GM23248 (cell line): Measurements from ENCODE around the gene IL18RAP.

Source experiments
- EZH2 ChIP-seq: fragments of 200-600 bp; sonication (generic); IDR thresholded peaks from 2 replicates; pipeline ENCODE4 v1.6.1; 2018; ENCODE audit warnings: antibody characterized with exemption, mild to moderate bottlenecking; ENCODE audit not compliant: insufficient read depth, poor library complexity, severe bottlenecking
- EZH2phosphoT487 ChIP-seq: fragments of 200-600 bp; sonication (generic); IDR thresholded peaks from 2 replicates; pipeline ENCODE4 v1.6.1; 2018; ENCODE audit warnings: antibody characterized with exemption, moderate library complexity, mild to moderate bottlenecking, low read depth; ENCODE audit not compliant: insufficient read depth

- TF ChIP-seq EZH2 (no peak), EZH2phosphoT487 (no peak)
Measured at GRCh38 chr2:102439065-102439695, 16.2 kb downstream of the IL18RAP start.
